Measurements from ENCODE around the gene PSMD5.

PSMD5 gene

GRCh38 chr9:120846906-120847305 lies 4.2 kb upstream of the PSMD5 start:
- Histone ChIP-seq H3F3A (ENCODE audit: control insufficient read depth, insufficient read depth) (peaks cover 5% of the 10 kb centered on the region; the same call in 1 of the 2 replicates), H3K9me2 (replicated peaks; ENCODE audit: control insufficient read depth, low read length) (no peaks in the 10 kb centered on the region), H3K9me3 (ENCODE audit: control insufficient read depth, insufficient read depth, low read length) (no peaks in the 10 kb centered on the region), H3K4me3 (ENCODE audit: low read length) (no peak overlapping the region), H4K20me1 (ENCODE audit: control insufficient read depth, insufficient read depth, low read depth, low read length) (no peaks in the 10 kb centered on the region), H3K27ac (ENCODE audit: low read depth, low read length) (no peak overlapping the region), H3K4me2 (ENCODE audit: low read length) (no peak overlapping the region), H3K79me2 (ENCODE audit: control insufficient read depth, low read length) (peaks cover 30% of the 10 kb centered on the region), H3K27me3 (ENCODE audit: control insufficient read depth, low read length) (no peaks in the 10 kb centered on the region), H3K36me3 (ENCODE audit: control insufficient read depth, low read length) (peaks cover 20% of the 10 kb centered on the region), H3K4me1 (ENCODE audit: control insufficient read depth, low read length) (peaks cover 23% of the 10 kb centered on the region)
- TF ChIP-seq EZH2phosphoT487 (IDR thresholded peaks at IDR 0.05; ENCODE audit: borderline replicate concordance, low read length) (no peak), CTCF (IDR thresholded peaks at IDR 0.05; ENCODE audit: low read depth, low read length, poor library complexity, severe bottlenecking) (no peak)

- peaks cover 29% of the 10 kb centered on the region for H3K4me1 ChIP-seq (ENCODE audit: control insufficient read depth, low read length)
- H3K27ac ChIP-seq (ENCODE audit: low read depth, low read length) = no peak overlapping the region
- no peaks in the 10 kb centered on the region for H3K9me3 ChIP-seq (ENCODE audit: control insufficient read depth, insufficient read depth, low read length)
- peaks cover 18% of the 10 kb centered on the region for H3K36me3 ChIP-seq (ENCODE audit: control insufficient read depth, low read length)
- H4K20me1 ChIP-seq (ENCODE audit: control insufficient read depth, insufficient read depth, low read depth, low read length) = no peaks in the 10 kb centered on the region
- H3K9me2 ChIP-seq (replicated peaks; ENCODE audit: control insufficient read depth, low read length) = no peaks in the 10 kb centered on the region
- no peak for TF ChIP-seq CTCF (IDR thresholded peaks at IDR 0.05; ENCODE audit: low read depth, low read length, poor library complexity, severe bottlenecking)
- no peak for TF ChIP-seq EZH2phosphoT487 (IDR thresholded peaks at IDR 0.05; ENCODE audit: borderline replicate concordance, low read length)
- no peak overlapping the region for H3K4me2 ChIP-seq (ENCODE audit: low read length)
- H3K79me2 ChIP-seq (ENCODE audit: control insufficient read depth, low read length) = peaks cover 35% of the 10 kb centered on the region
- no peak overlapping the region for H3K4me3 ChIP-seq (ENCODE audit: low read length)
- peaks cover 5% of the 10 kb centered on the region; the same call in 1 of the 2 replicates for H3F3A ChIP-seq (ENCODE audit: control insufficient read depth, insufficient read depth)
- H3K27me3 ChIP-seq (ENCODE audit: control insufficient read depth, low read length) = no peaks in the 10 kb centered on the region
These were observed 3.6 kb upstream of the PSMD5 start for GRCh38 chr9:120846251-120846889.

- Histone ChIP-seq H3K4me2 (ENCODE audit: low read length) (no peak overlapping the region), H3K36me3 (ENCODE audit: control insufficient read depth, low read length) (peaks cover 23% of the 10 kb centered on the region), H3K9me2 (replicated peaks; ENCODE audit: control insufficient read depth, low read length) (no peaks in the 10 kb centered on the region), H3K27ac (ENCODE audit: low read depth, low read length) (no peak overlapping the region), H3K4me3 (ENCODE audit: low read length) (no peak overlapping the region), H3F3A (ENCODE audit: control insufficient read depth, insufficient read depth) (peaks cover 5% of the 10 kb centered on the region; the same call in 1 of the 2 replicates), H3K27me3 (ENCODE audit: control insufficient read depth, low read length) (no peaks in the 10 kb centered on the region), H3K4me1 (ENCODE audit: control insufficient read depth, low read length) (peaks cover 33% of the 10 kb centered on the region), H3K79me2 (ENCODE audit: control insufficient read depth, low read length) (peaks cover 42% of the 10 kb centered on the region), H4K20me1 (ENCODE audit: control insufficient read depth, insufficient read depth, low read depth, low read length) (no peaks in the 10 kb centered on the region), H3K9me3 (ENCODE audit: control insufficient read depth, insufficient read depth, low read length) (no peaks in the 10 kb centered on the region)
- TF ChIP-seq EZH2phosphoT487 (IDR thresholded peaks at IDR 0.05; ENCODE audit: borderline replicate concordance, low read length) = no peak
- no peak for TF ChIP-seq CTCF (IDR thresholded peaks at IDR 0.05; ENCODE audit: low read depth, low read length, poor library complexity, severe bottlenecking)
These were observed 2.5 kb upstream of the PSMD5 start for GRCh38 chr9:120845255-120845654.
